H1 (cell line): Measurements from ENCODE around the gene EEF1G. TPM values are rescaled to one million over a fixed set of nuclear protein-coding genes. Genes with fewer than 3 reads are reported as not detected.

Experiments used
- CHD7 ChIP-seq: fragments of 300-600 bp; sonication (generic); IDR thresholded peaks from 2 replicates; pipeline ENCODE4 v1.7.1; 2012; ENCODE audit warnings: low read length, moderate library complexity, mild to moderate bottlenecking, inconsistent platforms; ENCODE audit not compliant: insufficient replicate concordance
- HDAC2 ChIP-seq, 2 experiments: fragments of 300-600 bp in 1 of 2; sonication (generic) in 1 of 2; IDR thresholded peaks; 2 replicates each; pipeline ENCODE4 v1.6.1; 2011 to 2012; ENCODE audit warnings: low read depth in 2 of 2, low read length in 2 of 2, mild to moderate bottlenecking in 2 of 2, moderate library complexity in 2 of 2, borderline replicate concordance in 1 of 2, inconsistent platforms in 1 of 2
- KDM4A ChIP-seq: IDR thresholded peaks from one replicate; pipeline ENCODE4 v1.7.1; 2012; ENCODE audit warnings: low read depth, mild to moderate bottlenecking, moderate library complexity, low read length, inconsistent platforms; ENCODE audit not compliant: severe bottlenecking
- polyA plus RNA-seq, 7 experiments: library from polyadenylated mRNA; depleted of rRNA in 3 of 7; stranded (reverse) in 5 of 7; unstranded in 2 of 7; fragments of >200 nt in 5 of 7; fragments of 200-250 nt in 2 of 7; gene quantifications; 1 replicate in 5 of 7; 2 replicates in 1 of 7; 4 replicates in 1 of 7; pipeline versions ENCODE4 v1.2.1 to v1.2.3, GENCODE V29; 2011 to 2013; ENCODE audit warnings: missing spikeins in 2 of 7, mixed read lengths in 2 of 7
- total RNA-seq: library from RNA; stranded (reverse); fragmentation: NEBNext Ultra II Directional; extraction: Animal tissue kit (Norgen Biotek cat#: 25700); gene quantifications from 2 replicates; pipeline ENCODE4 v1.2.1, GENCODE V29; 2021

Gene EEF1G
- total and polyA plus RNA-seq, 2 of the 8 experiments (the other 6 are each of a cell fraction or from before 2014, with no cell fraction given) = 1,627 to 1,996 TPM

GRCh38 chr11:62600367-62601121 is 26.9 kb upstream of the EEF1G start (continued):
- TF ChIP-seq CHD7 (no peak), KDM4A (no peak), HDAC2 (IDR thresholded peaks at IDR 0.05; ENCODE audit: borderline replicate concordance in 1 of 2, low read depth in 2 of 2, low read length in 2 of 2) (no peak)
